Stimulated activated effector memory CD8-positive, alpha-beta T cell treated with anti-CD3 and anti-CD28 coated beads, Interleukin-12 subunit alpha, Interleukin-12 subunit beta, amount 100 ng/mL, for 72 hours (primary cell): ENCODE data around the gene CCT2.

Experiments
- ATAC-seq: fragments of 150-1000 bp; cut with Tn5 transposase; 2 replicates; pipeline ENCODE4 v1.10.0; 2021
- DNase-seq, 2 donors: peaks; one replicate each; pipeline ENCODE4 v3.0.0; 2021 to 2022; ENCODE audit warnings: low spot score in 2 of 2
- H3K27ac Mint-ChIP-seq: one replicate; pipeline ENCODE4 v1.8.0; 2022; ENCODE audit warnings: mild to moderate bottlenecking, mixed read lengths
- H3K36me3 Mint-ChIP-seq: one replicate; pipeline ENCODE4 v1.8.0; 2022; ENCODE audit warnings: mild to moderate bottlenecking, mixed read lengths
- H3K4me1 Mint-ChIP-seq: one replicate; pipeline ENCODE4 v1.8.0; 2022; ENCODE audit warnings: mixed read lengths
- H3K4me3 Mint-ChIP-seq: one replicate; pipeline ENCODE4 v1.8.0; 2022; ENCODE audit warnings: mild to moderate bottlenecking, mixed read lengths
- H3K9me3 Mint-ChIP-seq: one replicate; pipeline ENCODE4 v1.8.0; 2022; ENCODE audit warnings: mixed read lengths

CCT2 gene

DNA sequence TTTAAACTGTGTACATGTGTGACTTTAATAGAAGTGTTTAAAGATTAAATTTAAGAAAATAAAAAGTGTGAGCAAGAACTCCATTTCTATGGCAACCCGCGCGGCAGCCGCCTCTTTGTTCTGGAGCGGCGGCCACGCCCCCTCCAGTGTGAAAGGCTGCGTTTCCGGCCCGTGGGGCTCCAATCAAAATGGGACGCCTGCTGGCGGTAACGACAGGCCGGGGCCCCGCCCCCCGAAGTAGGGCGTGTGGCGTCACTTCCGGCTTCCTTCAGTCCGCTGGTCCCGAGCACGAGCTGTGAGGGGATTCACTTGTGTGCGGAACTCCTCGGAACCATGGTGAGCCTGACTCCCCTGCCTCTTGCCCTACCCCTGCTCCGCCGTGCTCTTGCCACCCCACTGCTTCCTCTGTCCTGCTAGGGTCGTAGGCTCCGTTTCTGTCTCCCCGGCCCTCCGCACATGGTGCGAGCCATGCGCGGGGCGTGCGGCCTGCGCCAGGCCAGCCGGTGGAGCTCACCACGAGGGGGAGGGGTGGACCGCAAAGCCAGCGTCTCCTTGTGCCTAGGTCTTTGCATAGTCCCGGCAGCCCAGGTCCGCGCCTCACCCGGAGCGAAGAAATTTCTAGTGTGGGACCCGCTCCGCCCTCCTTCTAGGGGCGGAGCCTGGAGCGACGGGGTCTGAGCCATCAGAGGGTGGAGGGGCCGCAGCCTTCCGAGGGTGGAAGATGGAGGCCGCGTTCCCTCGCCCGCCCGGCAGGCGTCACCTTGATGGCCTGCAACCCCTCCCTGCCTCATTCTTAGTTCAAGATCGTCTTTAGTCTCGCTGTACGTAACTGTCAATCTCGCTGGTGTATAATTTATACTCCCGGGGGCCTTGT lies at the start of gene CCT2:
Gene CCT2, plus strand, starts transcription at position 271 of the 874 bp plus-strand sequence. Its CDS starts 63 bp downstream, at position 334.
- Mint-ChIP-seq H3K36me3 (peaks cover 55% of the 10 kb centered on the region), H3K4me1 (peaks cover 15% of the 10 kb centered on the region), H3K27ac (peak within 1 kb of the TSS; percentile 98), H3K9me3 (no peaks in the 10 kb centered on the region), H3K4me3 (peak within 1 kb of the TSS; percentile 98)
- ATAC-seq, result peak; percentile 97
- peak; percentile 91 to 96 for DNase-seq

DNA sequence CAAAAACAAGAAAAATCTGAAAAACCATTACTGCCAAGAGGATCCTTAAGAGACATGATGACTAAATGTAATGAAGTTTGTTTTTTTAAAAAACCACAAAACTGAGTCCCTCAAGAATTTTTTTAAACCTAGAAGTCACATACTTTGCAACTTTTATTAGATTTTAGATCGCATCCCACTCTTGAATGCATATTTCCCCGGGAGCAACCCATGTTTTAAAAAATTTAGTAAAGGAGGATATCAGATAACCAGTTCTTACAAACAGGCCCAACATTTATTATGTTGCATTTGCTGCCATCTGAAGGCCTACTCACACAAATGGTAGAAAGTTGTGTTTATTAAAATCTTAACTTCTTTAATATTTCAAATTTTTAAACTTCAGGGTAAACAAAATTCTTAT lies 44.3 kb upstream of the CCT2 start:
- ATAC-seq (no peak), DNase-seq (no peak)
- Mint-ChIP-seq H3K4me1 (no peaks in the 10 kb centered on the region), H3K27ac (no peak overlapping the region), H3K4me3 (no peak overlapping the region), H3K9me3 (peaks cover 6% of the 10 kb centered on the region), H3K36me3 (peaks cover 9% of the 10 kb centered on the region)

DNA sequence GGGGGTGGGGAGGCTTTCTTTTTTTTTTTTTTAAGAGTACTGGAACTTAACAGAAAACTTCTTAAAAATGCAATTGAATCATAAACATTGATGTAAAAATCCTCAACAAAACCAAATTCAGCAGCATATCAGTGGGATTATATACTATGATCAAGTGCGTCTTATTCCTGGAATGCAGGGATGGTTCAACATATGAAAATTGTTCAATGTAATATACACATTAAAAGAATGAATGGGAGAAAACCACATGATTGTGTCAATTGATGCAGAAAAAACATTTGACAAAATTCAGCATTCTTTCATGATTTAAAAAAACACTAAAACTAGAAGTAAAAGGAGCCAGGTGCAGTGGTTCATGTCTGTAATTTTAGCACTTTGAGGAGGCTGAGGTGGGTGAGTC lies 41.2 kb upstream of the CCT2 start:
- Mint-ChIP-seq H3K27ac (no peak overlapping the region), H3K9me3 (peaks cover 6% of the 10 kb centered on the region), H3K4me3 (no peak overlapping the region), H3K4me1 (peaks cover 8% of the 10 kb centered on the region), H3K36me3 (peaks cover 9% of the 10 kb centered on the region)
- no peak for ATAC-seq
- no peak for DNase-seq

DNA sequence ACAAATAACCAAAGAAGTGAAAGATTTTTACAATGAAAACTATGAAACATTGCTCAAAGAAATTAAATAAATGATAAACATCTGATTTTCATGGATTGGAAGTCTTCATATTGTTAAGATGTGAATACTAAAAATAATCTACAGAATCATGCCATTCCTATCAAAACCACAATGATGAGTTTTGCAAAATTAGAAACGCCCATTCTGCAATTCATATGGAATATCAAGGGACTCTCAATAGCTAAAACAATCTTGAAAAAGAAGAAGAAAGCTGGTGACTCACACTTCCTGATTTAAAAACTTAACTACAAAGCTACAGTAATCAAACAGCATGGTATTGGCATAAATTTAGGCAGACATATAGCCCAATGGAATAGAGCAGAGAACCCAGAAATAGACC lies 40.2 kb upstream of the CCT2 start:
- H3K4me1 Mint-ChIP-seq, result peaks cover 13% of the 10 kb centered on the region
- no peak for ATAC-seq
- H3K4me3 Mint-ChIP-seq, result no peak overlapping the region
- H3K9me3 Mint-ChIP-seq, result peaks cover 6% of the 10 kb centered on the region
- no peak for DNase-seq
- H3K27ac Mint-ChIP-seq, result no peak overlapping the region
- peaks cover 9% of the 10 kb centered on the region for H3K36me3 Mint-ChIP-seq

DNA sequence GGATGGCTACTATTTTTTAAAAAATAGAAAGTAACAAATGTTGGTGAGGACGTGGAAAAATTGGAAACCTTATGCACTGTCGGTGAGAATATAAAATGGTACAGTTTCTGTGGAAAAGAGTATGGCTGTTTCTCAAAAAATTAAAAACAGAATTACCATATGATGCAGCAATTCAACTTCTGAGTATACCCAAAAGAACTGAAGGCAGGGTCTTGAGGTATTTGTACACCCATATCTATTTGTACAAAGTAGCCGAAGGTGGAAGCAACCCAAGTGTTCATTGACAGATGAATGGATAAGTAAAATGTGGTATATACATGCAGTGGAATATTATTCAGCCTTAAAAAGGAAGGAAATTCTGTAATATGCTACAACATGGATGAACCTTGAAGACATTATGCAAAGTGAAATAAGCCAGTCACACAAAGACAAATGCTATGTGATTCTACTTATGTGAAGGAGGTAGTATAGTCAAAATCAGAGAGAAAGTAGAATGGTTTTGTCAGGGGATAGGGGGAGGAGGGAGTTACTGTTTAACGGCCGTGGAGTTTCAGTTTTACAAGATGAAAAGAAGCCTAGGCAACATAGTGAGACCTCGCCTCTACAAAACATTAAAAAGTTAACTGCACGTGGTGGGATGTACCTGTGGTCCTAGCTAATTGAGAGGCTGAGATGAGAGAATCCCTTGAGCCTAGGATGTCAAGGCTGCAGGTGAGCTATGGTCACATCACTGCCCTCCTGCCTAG lies 38.4 kb upstream of the CCT2 start:
- Mint-ChIP-seq H3K9me3 (peaks cover 6% of the 10 kb centered on the region), H3K4me1 (peaks cover 15% of the 10 kb centered on the region), H3K27ac (no peak overlapping the region), H3K4me3 (no peak overlapping the region), H3K36me3 (no peaks in the 10 kb centered on the region)
- ATAC-seq (peak; percentile 93), DNase-seq (no peak)

DNA sequence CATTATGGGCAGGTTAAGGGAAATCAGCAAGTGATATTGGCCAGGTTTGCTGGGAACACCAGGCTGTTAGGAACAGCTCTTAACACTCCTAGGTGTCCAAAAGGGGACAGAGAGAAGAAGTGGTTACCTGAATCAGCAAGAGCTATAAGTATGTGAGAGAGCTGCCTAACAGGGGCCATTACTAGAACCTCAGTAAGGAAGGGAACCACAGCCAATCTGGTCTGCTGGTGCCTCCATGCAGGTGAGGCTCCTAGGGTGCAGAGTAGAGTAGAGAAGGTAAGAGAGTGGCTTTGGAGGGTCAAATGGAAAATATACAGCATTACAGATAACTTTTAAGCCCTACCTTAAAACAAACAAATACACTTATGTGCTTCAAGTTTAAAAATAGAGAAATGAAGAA lies 36.6 kb upstream of the CCT2 start:
- Mint-ChIP-seq H3K4me1 (peaks cover 15% of the 10 kb centered on the region), H3K9me3 (peaks cover under 1% of the 10 kb centered on the region), H3K4me3 (no peak overlapping the region), H3K27ac (no peak overlapping the region), H3K36me3 (no peaks in the 10 kb centered on the region)
- no peak for ATAC-seq
- no peak for DNase-seq

DNA sequence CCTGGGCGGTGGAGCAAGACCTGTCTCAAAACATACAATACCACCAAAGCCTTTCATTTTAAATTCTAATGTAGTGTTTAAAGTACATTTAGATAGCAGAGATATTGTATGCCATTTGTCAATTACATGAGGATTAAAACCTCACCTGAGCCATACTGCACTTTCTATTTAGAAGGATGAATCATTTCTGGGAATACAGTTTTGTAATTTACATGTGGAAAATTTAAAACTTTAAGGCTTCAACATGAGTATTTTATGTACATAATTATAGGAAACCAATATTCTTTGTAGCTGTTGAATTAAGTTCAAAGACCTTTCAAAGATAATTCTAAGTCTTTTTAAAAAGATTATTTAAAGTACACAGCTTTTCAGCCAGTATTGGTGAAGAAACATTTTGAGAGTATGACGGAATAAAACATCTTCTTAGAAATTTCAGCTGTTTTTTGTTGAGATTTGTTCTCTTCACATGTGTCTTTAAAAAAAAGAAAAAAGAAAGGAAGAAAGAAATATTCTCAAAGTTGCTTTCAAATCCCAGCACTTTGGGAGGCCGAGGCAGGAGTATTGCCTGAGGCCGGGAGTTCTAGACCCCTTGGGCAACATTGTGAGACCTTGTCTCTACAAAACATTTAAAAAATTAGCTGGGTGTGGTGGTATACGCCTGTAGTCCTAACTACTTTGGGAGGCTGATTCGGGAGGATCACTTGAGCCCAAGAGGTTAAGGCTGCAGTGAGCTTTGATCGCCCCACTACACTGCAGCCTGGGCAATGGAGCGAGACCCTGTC lies 34.5 kb upstream of the CCT2 start:
- DNase-seq, result no peak
- Mint-ChIP-seq H3K36me3 (no peaks in the 10 kb centered on the region), H3K4me1 (peaks cover 15% of the 10 kb centered on the region), H3K27ac (no peak overlapping the region), H3K9me3 (no peaks in the 10 kb centered on the region), H3K4me3 (no peak overlapping the region)
- no peak for ATAC-seq

DNA sequence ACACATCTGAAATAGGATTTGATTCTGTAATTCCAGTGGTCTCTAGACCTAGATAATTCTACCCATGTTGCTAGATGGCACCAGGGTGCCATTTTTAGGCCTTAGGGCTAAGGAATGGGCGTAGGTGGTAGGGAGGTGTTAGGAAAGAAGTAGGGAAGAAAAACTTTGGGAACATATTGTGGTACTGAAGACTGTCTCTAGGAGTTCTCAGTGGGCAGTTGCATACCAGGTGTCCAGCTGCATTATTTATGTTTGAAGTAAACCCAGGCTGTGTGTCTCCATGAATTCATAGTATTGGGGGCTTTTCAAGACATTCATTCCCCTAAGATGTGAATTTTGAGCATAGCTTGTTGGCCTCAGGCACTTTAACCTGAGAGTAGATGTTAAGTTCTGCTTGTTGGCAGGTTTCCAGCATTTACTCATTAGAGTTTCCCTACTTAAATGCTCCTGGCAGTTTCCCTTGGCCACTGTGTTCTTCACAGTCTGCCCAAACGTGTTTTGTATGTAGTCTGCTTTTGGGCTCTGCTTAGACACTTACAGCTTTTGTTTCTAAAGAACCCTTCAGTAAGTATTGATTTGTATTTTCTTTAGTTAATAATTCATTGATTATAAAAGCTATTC lies 31.5 kb upstream of the CCT2 start:
- Mint-ChIP-seq H3K4me3 (no peak overlapping the region), H3K4me1 (peaks cover 7% of the 10 kb centered on the region), H3K9me3 (no peaks in the 10 kb centered on the region), H3K36me3 (no peaks in the 10 kb centered on the region), H3K27ac (no peak overlapping the region)
- ATAC-seq, result no peak
- DNase-seq, result no peak

DNA sequence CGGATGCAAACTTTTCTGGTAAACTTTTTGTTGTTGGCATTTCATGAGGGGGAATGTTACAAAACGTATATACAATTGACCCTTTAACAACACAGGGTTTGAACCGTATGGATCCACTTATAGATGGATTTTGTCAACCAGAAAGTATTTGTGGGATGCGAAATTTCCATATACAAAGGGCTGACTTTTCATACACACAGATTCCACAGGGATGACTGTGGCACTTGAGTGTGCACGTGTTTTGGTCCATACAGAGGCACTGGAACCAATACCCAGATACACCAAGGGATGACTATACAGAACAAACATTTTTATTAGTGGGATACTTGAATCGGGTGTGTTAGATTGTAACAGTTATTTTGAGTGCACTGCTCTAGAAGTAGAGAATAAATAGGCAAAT lies 29.8 kb upstream of the CCT2 start:
- ATAC-seq (no peak), DNase-seq (no peak)
- H3K27ac Mint-ChIP-seq, result no peak overlapping the region
- H3K9me3 Mint-ChIP-seq, result no peaks in the 10 kb centered on the region
- no peaks in the 10 kb centered on the region for H3K4me1 Mint-ChIP-seq
- H3K36me3 Mint-ChIP-seq, result no peaks in the 10 kb centered on the region
- no peak overlapping the region for H3K4me3 Mint-ChIP-seq

DNA sequence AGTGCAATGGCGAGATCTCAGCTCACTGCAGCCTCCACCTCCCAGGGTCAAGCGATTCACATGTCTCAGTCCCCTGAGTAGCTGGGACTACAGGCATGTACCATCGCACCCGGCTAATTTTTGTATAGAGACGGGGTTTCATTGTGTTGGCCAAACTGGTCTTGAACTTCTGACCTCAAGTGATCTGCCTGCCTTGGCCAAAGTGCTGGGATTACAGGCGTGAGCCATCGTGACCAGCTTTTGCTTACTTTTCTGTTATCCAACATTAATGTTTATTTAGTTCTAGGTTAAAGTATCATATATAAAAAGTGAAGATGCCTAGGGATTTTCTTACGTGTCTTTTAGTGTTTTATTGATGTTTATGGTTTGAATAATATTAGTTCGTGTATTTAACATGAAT lies 28.9 kb upstream of the CCT2 start:
- no peak for DNase-seq
- ATAC-seq, result no peak
- no peaks in the 10 kb centered on the region for H3K9me3 Mint-ChIP-seq
- no peak overlapping the region for H3K4me3 Mint-ChIP-seq
- no peaks in the 10 kb centered on the region for H3K36me3 Mint-ChIP-seq
- H3K27ac Mint-ChIP-seq, result no peak overlapping the region
- no peaks in the 10 kb centered on the region for H3K4me1 Mint-ChIP-seq

DNA sequence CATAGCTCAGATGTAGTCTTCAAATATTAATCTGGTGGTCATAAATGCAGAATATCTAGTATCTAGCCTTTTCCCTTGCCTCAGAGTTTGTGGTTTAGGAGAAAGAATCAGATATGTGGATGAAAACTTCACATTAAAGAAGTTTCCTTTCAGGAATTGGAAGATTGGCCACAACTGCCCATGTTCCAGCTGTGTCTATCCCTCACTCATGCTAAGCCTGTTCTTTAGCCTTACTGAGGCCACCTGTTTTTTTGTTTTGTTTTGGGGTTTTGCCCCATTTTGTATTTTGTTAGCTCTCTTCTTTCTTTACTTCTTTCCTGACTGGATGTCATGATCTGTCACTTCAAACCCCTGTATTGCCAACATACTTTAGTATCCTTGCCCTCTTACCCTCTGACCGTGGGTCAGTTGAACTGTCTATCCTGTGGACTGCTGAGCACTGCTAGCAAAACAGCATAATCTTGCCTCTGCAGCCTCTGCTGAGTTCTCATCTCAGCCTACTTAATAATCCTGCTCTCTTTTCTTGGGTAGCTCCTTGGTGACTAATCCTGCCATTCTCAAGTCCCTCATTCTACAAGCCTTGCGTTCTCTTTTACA lies 22.0 kb upstream of the CCT2 start:
- H3K4me3 Mint-ChIP-seq, result no peak overlapping the region

DNA sequence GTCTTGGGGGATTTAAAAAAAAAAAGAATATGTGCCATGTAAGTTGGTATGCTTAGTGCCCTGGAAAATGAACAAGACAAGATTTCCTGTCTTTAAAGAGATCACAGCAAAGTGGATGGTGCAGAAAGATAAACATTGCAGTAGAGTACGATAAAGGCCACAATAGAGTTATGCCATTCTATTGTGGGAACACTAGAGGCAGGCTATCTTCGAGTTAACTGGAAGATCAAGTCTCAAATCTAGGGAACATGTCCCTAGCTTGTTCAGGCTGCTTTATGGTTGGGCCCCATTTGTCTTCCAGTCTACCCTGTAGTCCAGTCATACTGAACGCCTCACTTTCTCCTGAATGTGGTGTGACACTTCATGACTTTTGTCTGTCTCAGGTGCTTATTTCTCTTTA lies 18.7 kb upstream of the CCT2 start:
- H3K36me3 Mint-ChIP-seq, result peaks cover 27% of the 10 kb centered on the region
- no peak for DNase-seq
- H3K4me1 Mint-ChIP-seq, result no peaks in the 10 kb centered on the region
- H3K4me3 Mint-ChIP-seq, result no peak overlapping the region
- no peaks in the 10 kb centered on the region for H3K9me3 Mint-ChIP-seq
- no peak for ATAC-seq
- peak overlapping the region; percentile 0 for H3K27ac Mint-ChIP-seq

More for the DNA sequence above, 22.0 kb upstream of the CCT2 start:
- ATAC-seq, result no peak
- no peak for DNase-seq
- no peaks in the 10 kb centered on the region for H3K4me1 Mint-ChIP-seq
- H3K36me3 Mint-ChIP-seq, result peaks cover 9% of the 10 kb centered on the region
- H3K27ac Mint-ChIP-seq, result no peak overlapping the region
- H3K9me3 Mint-ChIP-seq, result no peaks in the 10 kb centered on the region

DNA sequence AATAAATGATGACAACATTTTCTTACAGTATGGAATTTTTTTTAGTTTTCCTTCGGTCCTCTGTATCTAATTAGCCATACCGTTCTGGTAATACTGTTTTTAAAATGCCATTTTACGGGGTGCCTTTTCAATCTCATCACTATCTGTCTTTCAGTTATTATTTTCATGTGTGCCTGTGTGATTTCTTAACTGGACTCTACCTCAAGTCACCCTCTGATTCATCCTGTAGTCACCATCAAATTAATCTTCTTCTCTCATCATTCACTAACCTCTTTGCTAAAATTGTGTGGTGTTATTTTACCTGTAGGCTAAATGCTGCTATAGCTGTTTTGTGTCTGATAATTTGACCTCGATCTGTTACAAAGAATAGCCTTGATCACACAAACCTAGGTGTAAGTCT lies 16.0 kb upstream of the CCT2 start:
- Mint-ChIP-seq H3K27ac (peak overlapping the region; percentile 16), H3K36me3 (peaks cover 54% of the 10 kb centered on the region), H3K9me3 (no peaks in the 10 kb centered on the region), H3K4me1 (no peaks in the 10 kb centered on the region), H3K4me3 (no peak overlapping the region)
- ATAC-seq, result no peak
- no peak for DNase-seq

DNA sequence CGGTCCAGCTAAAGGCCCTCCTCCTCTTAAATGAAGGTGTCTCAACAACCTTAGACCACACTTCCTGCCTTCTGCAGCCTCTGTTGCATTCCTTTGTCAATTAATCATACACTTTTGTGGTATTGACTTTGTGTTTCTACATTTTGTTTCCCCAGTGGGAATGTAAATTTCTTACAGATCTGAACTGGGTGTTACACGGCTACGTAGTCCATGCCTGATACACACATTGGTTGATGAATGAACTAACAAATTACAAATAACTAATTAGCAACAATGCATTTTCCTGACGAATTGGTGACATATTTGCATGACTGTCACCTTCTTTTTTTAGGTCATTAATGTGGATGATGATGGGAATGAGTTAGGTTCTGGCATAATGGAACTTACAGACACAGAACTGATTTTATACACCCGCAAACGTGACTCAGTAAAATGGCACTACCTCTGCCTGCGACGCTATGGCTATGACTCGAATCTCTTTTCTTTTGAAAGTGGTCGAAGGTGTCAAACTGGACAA lies 15.2 kb upstream of the CCT2 start:
- no peak for DNase-seq
- ATAC-seq, result no peak
- peak overlapping the region; percentile 16 for H3K27ac Mint-ChIP-seq
- H3K9me3 Mint-ChIP-seq, result no peaks in the 10 kb centered on the region
- no peak overlapping the region for H3K4me3 Mint-ChIP-seq
- no peaks in the 10 kb centered on the region for H3K4me1 Mint-ChIP-seq
- peaks cover 62% of the 10 kb centered on the region for H3K36me3 Mint-ChIP-seq
